ENCODE data around the gene TRMT2A.
"Not testable (repeated sequence)": the region's sequence is repeated elsewhere in the genome, so short reads cannot be mapped to it uniquely, and the experiment has no call there.

The TRMT2A gene

DNA sequence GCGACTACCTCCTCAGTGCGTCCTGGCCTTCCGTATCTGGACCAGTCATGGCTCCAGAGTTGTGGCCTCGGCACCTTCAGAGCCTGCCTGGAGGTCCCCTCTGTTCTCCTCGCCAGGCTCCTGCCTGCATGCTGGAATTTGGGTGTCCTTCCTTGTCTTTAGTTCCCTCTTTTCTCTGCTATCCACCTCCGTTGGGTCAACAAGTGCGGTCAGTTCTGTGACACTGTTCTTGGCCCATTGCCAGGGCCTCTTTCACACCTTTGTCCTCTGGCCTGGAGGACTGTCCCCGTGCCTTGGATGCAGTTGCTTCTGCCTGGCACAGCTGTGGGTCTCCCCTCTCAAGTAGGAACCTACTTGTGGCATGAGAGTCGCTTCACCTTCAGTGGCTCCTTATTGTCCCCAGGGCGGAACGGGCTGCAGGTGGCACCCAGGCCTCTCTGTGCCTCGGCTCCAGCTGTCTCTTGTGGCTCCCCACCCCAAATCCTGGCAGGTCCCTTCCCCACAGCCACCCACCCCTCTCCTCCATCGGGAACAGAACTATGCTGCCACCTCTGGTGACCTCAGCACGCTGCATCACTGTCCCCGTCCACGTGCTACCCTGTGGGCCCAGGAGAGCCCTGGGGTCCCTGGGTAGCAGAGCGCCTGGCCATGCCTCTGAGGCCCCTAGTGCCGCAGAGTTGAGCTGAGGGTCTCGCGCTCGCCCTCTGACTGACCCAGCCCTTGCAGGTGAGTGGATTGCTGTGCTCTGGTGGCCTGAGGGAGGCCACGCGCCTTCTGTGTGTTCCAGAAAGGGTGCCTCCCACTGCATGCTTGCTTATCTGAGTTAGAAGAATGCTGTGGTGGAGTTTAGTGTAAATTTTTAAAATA, 32.2 kb downstream of the TRMT2A start:
- DNase-seq (ENCODE audit: low read depth in 2 of 2) = no peak

GRCh38 chr22:20083891-20084546, 33.0 kb downstream of the TRMT2A start:
- no peak for DNase-seq (ENCODE audit: low read depth in 2 of 2)

GRCh38 chr22:20083157-20083890, 33.7 kb downstream of the TRMT2A start:
- no peak for DNase-seq (ENCODE audit: low read depth in 2 of 2)

DNA sequence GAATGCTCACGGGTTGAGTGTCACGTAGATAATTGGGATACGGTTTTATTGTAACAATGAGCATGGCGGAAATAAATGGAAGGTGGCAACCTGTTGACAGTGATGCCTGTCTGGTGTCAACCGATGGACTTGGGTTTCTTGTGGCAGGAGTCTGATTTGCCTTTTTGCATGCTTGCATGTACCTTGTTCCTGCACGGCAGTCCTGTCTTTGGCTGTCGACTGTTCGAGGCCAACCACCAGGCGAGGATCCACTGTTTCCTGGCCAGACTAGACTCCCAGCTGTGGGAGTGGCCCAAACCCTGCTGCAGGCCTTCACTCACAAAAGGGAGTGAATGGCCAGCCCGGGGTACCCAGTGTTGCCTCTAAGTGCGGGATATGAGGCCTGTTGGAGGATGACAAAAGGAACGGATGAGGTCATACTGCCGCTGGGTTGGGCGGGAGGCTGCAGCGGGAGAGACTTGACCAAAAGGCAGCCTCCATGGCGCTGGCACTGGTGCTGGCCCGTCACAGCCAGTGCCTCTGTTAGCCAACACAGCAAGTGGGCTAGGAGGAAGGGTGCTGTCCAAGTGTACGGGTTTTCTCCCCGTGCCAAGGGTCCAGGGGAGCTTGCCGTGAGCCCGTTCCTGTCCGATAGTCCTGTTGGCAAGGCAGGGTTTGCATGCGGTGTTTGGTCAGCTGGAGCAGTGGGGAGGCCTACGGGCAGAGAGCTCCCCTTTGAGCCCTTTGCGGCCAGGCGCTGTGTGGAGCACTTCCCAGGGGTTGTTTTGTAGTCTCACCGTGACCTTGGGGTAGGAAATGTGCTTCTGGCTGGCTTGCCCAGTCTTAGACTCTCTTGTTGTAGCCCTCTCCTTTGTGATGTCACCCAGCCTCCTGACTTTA, 36.0 kb downstream of the TRMT2A start:
- peak in 1 of 2 experiments; percentile 4 for DNase-seq (ENCODE audit: low read depth in 2 of 2)

DNA sequence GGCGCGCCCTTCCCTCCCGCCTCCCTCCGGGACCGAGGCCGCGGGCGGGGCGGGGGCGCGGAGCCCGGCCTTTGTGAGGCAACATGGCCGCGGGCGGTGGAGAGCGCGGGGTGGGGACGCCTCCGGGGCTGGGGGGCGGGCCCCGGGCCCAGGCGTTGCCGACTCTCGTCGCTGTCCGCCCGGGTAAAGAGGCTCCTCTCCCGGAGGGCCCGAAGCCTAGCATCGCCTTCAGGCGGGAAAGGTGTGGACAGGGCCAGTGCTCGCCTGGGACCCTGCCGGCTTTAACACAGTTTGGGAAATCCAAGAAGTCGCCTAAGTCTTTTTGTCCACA, 36.6 kb downstream of the TRMT2A start:
- peak in 1 of 2 experiments; percentile 8 for DNase-seq (ENCODE audit: low read depth in 2 of 2)

GRCh38 chr22:20079745-20080444, 37.1 kb downstream of the TRMT2A start, which contains the start of gene DGCR8:
TSS of gene DGCR8 (plus strand) at chr22:20080241. CDS start at chr22:20085964, 5,723 bp downstream.
- DNase-seq (ENCODE audit: low read depth in 2 of 2) = peak; percentile 89 to 91

GRCh38 chr22:20076627-20077172, 40.3 kb downstream of the TRMT2A start:
- no peak for DNase-seq (ENCODE audit: low read depth in 2 of 2)

DNA sequence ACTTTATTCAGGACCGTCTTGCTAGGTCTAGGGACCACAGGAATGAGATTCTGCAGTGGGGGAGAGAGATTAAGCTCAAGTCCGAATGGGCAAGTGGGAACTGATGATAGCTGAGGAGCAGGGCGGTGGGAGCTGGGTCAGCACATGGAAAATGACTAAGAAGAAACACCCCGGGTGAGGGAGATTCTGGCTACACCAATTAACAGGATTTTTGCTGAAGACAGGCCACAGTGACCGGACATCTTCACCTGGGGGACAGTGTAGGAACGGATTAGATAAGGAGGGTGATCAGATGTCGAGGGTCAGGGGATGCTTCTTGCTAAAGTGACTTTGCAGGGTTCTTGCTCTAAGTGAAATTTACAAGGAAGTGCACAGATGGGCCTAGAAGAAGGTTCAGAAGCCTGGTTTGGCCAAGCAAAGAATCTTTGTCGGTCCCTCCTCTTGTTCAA, 45.5 kb downstream of the TRMT2A start:
- DNase-seq (ENCODE audit: low read depth in 2 of 2) = no peak

GRCh38 chr22:20069331-20070042, 47.5 kb downstream of the TRMT2A start:
- DNase-seq (ENCODE audit: low read depth in 2 of 2) = no peak

- DNase-seq (ENCODE audit: low read depth in 2 of 2) = no peak
These were observed 48.4 kb downstream of the TRMT2A start for GRCh38 chr22:20068640-20069039.

GRCh38 chr22:20067384-20067682, 49.7 kb downstream of the TRMT2A start:
- not testable (repeated sequence) for DNase-seq (ENCODE audit: low read depth in 2 of 2)

GRCh38 chr22:20066617-20067383, 50.2 kb downstream of the TRMT2A start:
- DNase-seq (ENCODE audit: low read depth in 2 of 2) = no peak

- no peak for DNase-seq (ENCODE audit: low read depth in 2 of 2)
These were observed 51.0 kb downstream of the TRMT2A start for GRCh38 chr22:20065896-20066616.

GRCh38 chr22:20064545-20065262, 52.3 kb downstream of the TRMT2A start:
- DNase-seq (ENCODE audit: low read depth in 2 of 2) = no peak

DNA sequence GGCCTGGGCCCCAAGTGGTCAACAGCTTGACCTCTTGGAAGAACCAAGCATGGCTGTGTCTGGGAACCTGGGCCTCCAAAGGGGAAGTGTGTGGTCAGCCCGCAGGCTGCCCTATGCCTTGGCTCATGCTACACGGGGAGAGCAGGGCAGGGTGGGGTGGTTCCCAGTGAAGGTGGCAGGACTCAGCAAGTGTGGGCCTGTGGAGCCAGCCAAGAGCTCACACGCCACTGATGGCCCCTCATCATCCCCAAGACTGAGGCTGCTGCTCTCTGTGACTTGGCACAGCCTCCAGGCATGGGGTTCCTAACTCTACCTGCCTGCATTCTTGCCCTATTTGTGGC, 52.9 kb downstream of the TRMT2A start:
- DNase-seq (ENCODE audit: low read depth in 2 of 2) = no peak

- DNase-seq (ENCODE audit: low read depth in 2 of 2) = no peak
These were observed 53.5 kb downstream of the TRMT2A start for GRCh38 chr22:20063271-20064139.

- no peak for DNase-seq (ENCODE audit: low read depth in 2 of 2)
These were observed 54.3 kb downstream of the TRMT2A start for GRCh38 chr22:20062766-20063083.
